ACC112 (cell line): Measurements from ENCODE around the gene LSM14B.

Experiments
- H2AFZ ChIP-seq: fragments of 200-600 bp; sonication (generic); one replicate; pipeline ENCODE4 v1.6.0; 2017; ENCODE audit warnings: antibody characterized with exemption, low read length; ENCODE audit not compliant: unreplicated experiment
- H3K27ac ChIP-seq: fragments of 200-600 bp; sonication (generic); 2 replicates; pipeline ENCODE4 v1.5.1; 2014; ENCODE audit warnings: low read depth, mild to moderate bottlenecking, antibody characterized with exemption, low read length, moderate library complexity
- H3K27me3 ChIP-seq: fragments of 200-600 bp; sonication (generic); 2 replicates; pipeline ENCODE4 v1.6.1; 2014; ENCODE audit warnings: mild to moderate bottlenecking, antibody characterized with exemption, low read length, moderate library complexity, mixed read lengths; ENCODE audit not compliant: insufficient read depth
- H3K36me3 ChIP-seq: fragments of 200-600 bp; sonication (generic); 2 replicates; pipeline ENCODE4 v1.6.1; 2016; ENCODE audit warnings: mild to moderate bottlenecking, antibody characterized with exemption, low read length, moderate library complexity, mixed read lengths; ENCODE audit not compliant: insufficient read depth
- H3K4me1 ChIP-seq: fragments of 200-600 bp; sonication (generic); one replicate; pipeline ENCODE4 v1.6.1; 2016; ENCODE audit warnings: low read length, mixed read lengths; ENCODE audit not compliant: insufficient read depth, unreplicated experiment, control insufficient read depth
- H3K4me3 ChIP-seq: fragments of 200-600 bp; sonication (generic); 2 replicates; pipeline ENCODE4 v1.5.1; 2014; ENCODE audit warnings: mild to moderate bottlenecking, low read depth, low read length
- H3K79me2 ChIP-seq: fragments of 200-600 bp; sonication (generic); one replicate; pipeline ENCODE4 v1.6.0; 2016; ENCODE audit warnings: low read length; ENCODE audit not compliant: control insufficient read depth, unreplicated experiment, insufficient read depth

The LSM14B gene

GRCh38 chr20:62089393-62089792, 32.9 kb upstream of the LSM14B start:
- Histone ChIP-seq H3K27ac (no peak overlapping the region), H3K79me2 (no peaks in the 10 kb centered on the region), H3K27me3 (peaks cover 30% of the 10 kb centered on the region), H3K4me3 (no peak overlapping the region), H3K36me3 (no peaks in the 10 kb centered on the region), H3K4me1 (peaks cover 3% of the 10 kb centered on the region), H2AFZ (no peak overlapping the region)

GRCh38 chr20:62096421-62097380, 25.6 kb upstream of the LSM14B start:
- H3K27ac ChIP-seq = no peak overlapping the region
- no peaks in the 10 kb centered on the region for H3K36me3 ChIP-seq
- H2AFZ ChIP-seq = no peak overlapping the region
- H3K27me3 ChIP-seq = peaks cover 10% of the 10 kb centered on the region; the same call in 1 of the 2 replicates
- no peaks in the 10 kb centered on the region for H3K4me1 ChIP-seq
- no peak overlapping the region for H3K4me3 ChIP-seq
- H3K79me2 ChIP-seq = no peaks in the 10 kb centered on the region

GRCh38 chr20:62097881-62098407, 24.3 kb upstream of the LSM14B start:
- Histone ChIP-seq H2AFZ (no peak overlapping the region), H3K36me3 (no peaks in the 10 kb centered on the region), H3K4me3 (no peak overlapping the region), H3K27ac (no peak overlapping the region), H3K79me2 (no peaks in the 10 kb centered on the region), H3K4me1 (no peaks in the 10 kb centered on the region), H3K27me3 (peaks cover 12% of the 10 kb centered on the region; the same call in 1 of the 2 replicates)

- no peaks in the 10 kb centered on the region for H3K4me1 ChIP-seq
- H3K27me3 ChIP-seq = peaks cover 5% of the 10 kb centered on the region; the same call in 1 of the 2 replicates
- H3K4me3 ChIP-seq = no peak overlapping the region
- H3K79me2 ChIP-seq = no peaks in the 10 kb centered on the region
- no peaks in the 10 kb centered on the region for H3K36me3 ChIP-seq
- H2AFZ ChIP-seq = no peak overlapping the region
- H3K27ac ChIP-seq = no peak overlapping the region
These were observed 21.2 kb upstream of the LSM14B start for GRCh38 chr20:62101078-62101477.

GRCh38 chr20:62103508-62104233, 18.6 kb upstream of the LSM14B start:
- H2AFZ ChIP-seq = no peak overlapping the region
- H3K4me1 ChIP-seq = no peaks in the 10 kb centered on the region
- H3K27me3 ChIP-seq = peaks cover 5% of the 10 kb centered on the region; the same call in 1 of the 2 replicates
- no peak overlapping the region for H3K4me3 ChIP-seq
- H3K27ac ChIP-seq = no peak overlapping the region
- H3K79me2 ChIP-seq = no peaks in the 10 kb centered on the region
- no peaks in the 10 kb centered on the region for H3K36me3 ChIP-seq

- Histone ChIP-seq H3K4me1 (no peaks in the 10 kb centered on the region), H2AFZ (no peak overlapping the region), H3K79me2 (no peaks in the 10 kb centered on the region), H3K27me3 (peaks cover 5% of the 10 kb centered on the region; the same call in 1 of the 2 replicates), H3K4me3 (no peak overlapping the region), H3K36me3 (no peaks in the 10 kb centered on the region), H3K27ac (no peak overlapping the region)
These were observed 18.0 kb upstream of the LSM14B start for GRCh38 chr20:62104234-62104789.

- no peaks in the 10 kb centered on the region for H3K4me1 ChIP-seq
- no peak overlapping the region for H3K4me3 ChIP-seq
- no peaks in the 10 kb centered on the region for H3K36me3 ChIP-seq
- no peaks in the 10 kb centered on the region for H3K79me2 ChIP-seq
- no peak overlapping the region for H3K27ac ChIP-seq
- no peak overlapping the region for H2AFZ ChIP-seq
- peaks cover 5% of the 10 kb centered on the region; the same call in 1 of the 2 replicates for H3K27me3 ChIP-seq
These were observed 17.4 kb upstream of the LSM14B start for GRCh38 chr20:62104791-62105345.

GRCh38 chr20:62105592-62105991, 16.7 kb upstream of the LSM14B start:
- Histone ChIP-seq H3K4me1 (no peaks in the 10 kb centered on the region), H2AFZ (no peak overlapping the region), H3K27me3 (peaks cover 5% of the 10 kb centered on the region; the same call in 1 of the 2 replicates), H3K79me2 (no peaks in the 10 kb centered on the region), H3K27ac (no peak overlapping the region), H3K36me3 (no peaks in the 10 kb centered on the region), H3K4me3 (no peak overlapping the region)

- H3K79me2 ChIP-seq = no peaks in the 10 kb centered on the region
- no peaks in the 10 kb centered on the region for H3K36me3 ChIP-seq
- H3K4me1 ChIP-seq = no peaks in the 10 kb centered on the region
- peaks cover 14% of the 10 kb centered on the region for H3K27me3 ChIP-seq
- no peak overlapping the region for H3K27ac ChIP-seq
- H2AFZ ChIP-seq = no peak overlapping the region
- no peak overlapping the region for H3K4me3 ChIP-seq
These were observed 11.1 kb upstream of the LSM14B start for GRCh38 chr20:62111148-62111547.

GRCh38 chr20:62112368-62112767, 9.9 kb upstream of the LSM14B start:
- H2AFZ ChIP-seq = no peak overlapping the region
- H3K4me3 ChIP-seq = no peak overlapping the region
- H3K79me2 ChIP-seq = no peaks in the 10 kb centered on the region
- no peaks in the 10 kb centered on the region for H3K36me3 ChIP-seq
- no peaks in the 10 kb centered on the region for H3K4me1 ChIP-seq
- H3K27me3 ChIP-seq = peaks cover 23% of the 10 kb centered on the region
- H3K27ac ChIP-seq = no peak overlapping the region
